Measurements from ENCODE around the gene CLIP3. TPM values are rescaled to one million over a fixed set of nuclear protein-coding genes. Genes with fewer than 3 reads are reported as not detected.
A peak's percentile ranks its signal among the peaks of the same experiment; 100 is the strongest.
"Not testable (repeated sequence)": the region's sequence is repeated elsewhere in the genome, so short reads cannot be mapped to it uniquely, and the experiment has no call there.

The CLIP3 gene, protein sequence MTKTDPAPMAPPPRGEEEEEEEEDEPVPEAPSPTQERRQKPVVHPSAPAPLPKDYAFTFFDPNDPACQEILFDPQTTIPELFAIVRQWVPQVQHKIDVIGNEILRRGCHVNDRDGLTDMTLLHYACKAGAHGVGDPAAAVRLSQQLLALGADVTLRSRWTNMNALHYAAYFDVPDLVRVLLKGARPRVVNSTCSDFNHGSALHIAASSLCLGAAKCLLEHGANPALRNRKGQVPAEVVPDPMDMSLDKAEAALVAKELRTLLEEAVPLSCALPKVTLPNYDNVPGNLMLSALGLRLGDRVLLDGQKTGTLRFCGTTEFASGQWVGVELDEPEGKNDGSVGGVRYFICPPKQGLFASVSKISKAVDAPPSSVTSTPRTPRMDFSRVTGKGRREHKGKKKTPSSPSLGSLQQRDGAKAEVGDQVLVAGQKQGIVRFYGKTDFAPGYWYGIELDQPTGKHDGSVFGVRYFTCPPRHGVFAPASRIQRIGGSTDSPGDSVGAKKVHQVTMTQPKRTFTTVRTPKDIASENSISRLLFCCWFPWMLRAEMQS
- total RNA-seq, result 1.3 TPM

DNA sequence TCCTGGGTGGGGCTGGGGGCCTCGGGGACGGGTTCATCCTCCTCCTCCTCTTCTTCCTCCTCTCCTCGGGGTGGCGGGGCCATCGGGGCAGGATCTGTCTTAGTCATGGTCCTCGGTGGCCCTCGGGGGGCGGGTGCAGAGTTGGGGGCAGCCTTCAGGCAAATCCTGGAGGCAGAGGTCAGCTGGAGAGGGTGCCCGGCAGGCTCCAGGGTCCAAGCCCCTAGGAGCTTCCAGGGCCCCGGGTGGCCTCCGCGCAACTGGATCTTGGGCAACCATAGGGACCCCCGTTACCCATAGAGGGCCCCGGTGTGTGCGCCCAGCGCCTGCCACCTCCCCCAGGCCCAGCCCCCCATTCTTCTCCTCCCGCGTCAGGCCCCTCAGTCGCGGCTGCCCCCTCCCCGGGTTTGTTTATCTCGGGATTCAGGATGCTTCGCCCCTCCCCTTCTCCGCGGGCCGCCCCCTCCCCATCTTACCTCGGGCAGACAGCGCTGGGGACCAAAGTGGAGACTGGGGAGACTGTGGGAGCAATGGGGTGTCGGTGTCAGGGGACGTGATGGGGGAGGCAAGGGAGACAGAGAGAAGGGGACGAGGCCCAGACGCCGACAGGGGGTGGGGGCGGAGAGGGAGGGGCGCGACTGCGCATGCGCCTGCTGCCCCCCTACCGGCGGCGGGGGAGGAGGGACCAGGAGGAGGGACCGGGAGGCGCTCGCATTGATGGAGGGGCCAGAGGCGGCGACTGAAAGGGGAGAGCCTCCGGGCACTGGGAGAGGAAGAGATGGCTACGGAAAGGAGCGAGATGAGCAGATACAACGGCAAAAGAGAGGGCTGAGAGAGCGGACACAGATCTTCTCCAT, at the start of gene CLIP3:
Gene CLIP3 (minus strand): TSS at position 623 of the 854 bp plus-strand sequence. CDS start 516 bp downstream, at position 107.
- DNase-seq (ENCODE audit: low spot score) (no peak), ATAC-seq (peak; percentile 24)

DNA sequence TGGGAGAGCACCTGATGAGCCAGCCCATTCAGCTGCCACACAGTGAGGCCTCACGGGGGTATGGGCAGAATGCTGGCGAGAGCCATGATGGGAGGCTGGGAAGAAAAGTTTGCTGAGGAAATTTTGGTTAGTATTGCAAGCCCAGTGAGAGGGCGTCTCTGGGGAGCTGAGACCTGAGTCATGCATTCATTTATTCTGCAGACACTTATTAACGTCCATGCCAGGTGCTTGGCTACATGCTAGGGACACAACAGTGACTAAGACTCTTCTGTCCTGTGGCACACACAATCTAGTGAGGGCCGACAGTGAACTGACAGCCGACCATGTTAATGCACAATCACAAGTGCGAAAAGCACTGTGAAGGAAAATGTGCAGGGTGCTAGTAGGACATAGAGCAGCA, 49.2 kb upstream of the CLIP3 start:
- ATAC-seq (no peak), DNase-seq (ENCODE audit: low spot score) (no peak)

DNA sequence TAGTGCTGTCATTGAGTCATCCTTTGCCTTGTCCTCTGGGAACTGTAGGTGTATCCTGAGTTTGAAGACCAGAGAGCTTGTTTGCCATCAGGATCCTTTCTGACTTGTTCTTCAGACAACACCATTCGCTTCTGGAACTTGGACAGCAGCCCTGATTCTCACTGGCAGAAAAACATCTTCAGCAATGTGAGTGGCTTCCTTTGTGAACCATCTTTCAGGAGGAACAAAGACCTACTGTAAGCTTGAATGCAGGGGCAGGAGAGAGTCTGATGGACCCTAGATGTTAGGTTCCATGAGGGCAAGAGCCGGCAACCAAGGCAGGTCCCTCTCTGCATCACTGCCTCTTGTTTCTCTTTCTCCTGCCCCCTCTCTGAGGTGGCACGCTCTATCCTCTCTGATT, 48.7 kb upstream of the CLIP3 start:
- DNase-seq (ENCODE audit: low spot score) (no peak), ATAC-seq (no peak)

DNA sequence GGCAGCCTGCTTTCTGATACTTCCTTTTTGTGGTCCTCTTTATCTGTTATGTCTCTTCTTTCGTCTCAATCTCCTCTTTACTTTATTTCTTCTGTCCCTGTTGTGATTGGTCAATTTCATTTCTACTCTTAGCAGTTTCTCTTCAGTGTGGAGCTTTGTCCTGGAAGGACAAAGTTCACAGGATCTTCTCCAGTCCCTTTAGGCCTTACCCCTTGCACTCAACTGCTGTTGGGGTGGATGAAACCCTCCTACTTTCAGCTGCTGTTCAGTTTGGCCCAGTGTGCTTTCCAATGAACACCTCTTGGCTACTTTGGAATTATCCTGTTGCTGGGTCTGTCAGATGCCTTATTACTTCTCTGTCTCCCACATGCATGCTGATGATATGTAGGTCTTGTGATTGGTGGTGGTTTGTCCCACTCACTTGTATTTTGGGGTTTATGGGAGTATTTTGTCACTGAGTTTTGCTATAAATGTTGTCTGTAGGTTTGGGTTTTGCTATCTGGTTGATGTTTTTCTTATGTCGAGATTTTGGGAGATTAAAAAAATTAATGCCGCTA, 46.8 kb upstream of the CLIP3 start:
- ATAC-seq, result no peak
- no peak for DNase-seq (ENCODE audit: low spot score)

DNA sequence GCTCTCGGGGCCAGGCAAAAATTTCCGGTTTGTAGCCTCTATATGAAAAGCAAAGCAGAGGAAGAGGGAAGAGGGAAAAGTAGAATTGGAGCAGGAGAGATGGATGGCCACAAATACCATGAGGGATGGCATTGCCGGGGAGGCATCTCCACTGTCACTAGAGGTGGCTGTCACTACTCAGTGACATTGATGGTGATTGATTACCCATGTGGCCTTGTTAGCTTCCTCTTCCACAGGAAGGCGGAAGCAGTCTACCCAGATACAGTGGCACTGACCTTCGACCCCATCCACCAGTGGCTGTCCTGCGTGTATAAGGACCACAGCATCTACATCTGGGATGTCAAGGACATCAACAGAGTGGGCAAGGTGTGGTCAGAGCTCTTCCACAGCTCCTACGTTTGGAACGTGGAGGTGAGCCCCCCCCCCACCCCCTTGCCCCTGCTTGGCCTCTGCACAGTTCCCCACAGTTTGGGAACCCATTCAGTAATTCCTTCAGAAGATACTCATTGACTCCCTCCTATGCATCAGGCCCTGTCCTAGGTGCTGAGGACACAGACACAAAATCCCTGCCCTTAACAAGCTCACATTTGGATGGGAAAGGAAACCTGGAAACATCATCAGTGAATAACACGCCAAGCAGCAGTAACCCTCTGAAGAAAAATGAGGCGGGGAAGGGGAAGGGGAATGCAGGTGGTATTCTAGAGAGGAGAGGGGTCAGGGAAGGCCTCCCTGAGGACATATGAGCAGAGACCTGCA, 40.6 kb upstream of the CLIP3 start:
- ATAC-seq, result no peak
- no peak for DNase-seq (ENCODE audit: low spot score)

DNA sequence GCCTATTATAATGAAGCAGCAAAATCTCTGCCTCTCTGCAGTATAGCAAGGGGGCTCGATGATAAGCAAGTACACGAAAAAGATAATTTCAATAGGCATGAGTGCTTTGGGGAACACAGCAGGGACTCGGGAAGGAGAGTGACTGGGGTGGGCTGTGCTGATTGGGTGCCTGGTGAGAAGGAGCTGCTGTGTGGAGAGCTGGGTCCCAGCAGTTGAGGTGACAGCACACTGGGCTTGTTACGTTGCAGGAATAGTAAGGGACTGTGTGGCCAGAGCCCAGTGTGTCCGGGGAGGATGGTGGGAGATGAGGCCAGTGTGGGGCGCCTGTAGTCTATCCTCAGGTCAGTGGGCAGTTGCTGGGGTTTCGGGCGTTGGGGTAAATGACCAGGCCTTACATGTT, 39.4 kb upstream of the CLIP3 start:
- DNase-seq (ENCODE audit: low spot score), result no peak
- ATAC-seq, result no peak

DNA sequence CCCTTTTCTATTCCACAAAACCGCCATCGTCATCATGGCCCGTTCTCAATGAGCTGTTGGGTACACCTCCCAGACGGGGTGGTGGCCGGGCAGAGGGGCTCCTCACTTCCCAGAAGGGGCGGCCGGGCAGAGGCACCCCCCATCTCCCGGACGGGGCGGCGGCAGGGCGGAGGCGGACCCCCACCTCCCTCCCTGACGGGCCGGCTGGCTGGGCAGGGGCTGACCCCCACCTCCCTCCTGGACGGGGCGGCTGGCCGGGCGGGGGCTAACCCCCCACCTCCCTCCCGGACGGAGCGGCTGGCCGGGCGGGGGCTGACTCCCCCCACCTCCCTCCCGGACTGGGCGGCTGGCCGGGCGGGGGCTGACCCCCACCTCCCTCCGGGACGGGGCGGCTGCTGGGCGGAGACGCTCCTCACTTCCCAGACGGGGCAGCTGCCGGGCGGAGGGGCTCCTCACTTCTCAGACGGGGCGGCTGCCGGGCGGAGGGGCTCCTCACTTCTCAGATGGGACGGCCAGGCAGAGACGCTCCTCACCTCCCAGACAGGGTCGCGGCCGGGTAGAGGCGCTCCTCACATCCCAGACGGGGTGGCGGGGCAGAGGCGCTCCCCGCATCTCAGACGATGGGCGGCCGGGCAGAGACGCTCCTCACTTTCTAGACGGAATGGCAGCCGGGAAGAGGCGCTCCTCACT, 36.3 kb upstream of the CLIP3 start:
- not testable (repeated sequence) for DNase-seq (ENCODE audit: low spot score); ATAC-seq

DNA sequence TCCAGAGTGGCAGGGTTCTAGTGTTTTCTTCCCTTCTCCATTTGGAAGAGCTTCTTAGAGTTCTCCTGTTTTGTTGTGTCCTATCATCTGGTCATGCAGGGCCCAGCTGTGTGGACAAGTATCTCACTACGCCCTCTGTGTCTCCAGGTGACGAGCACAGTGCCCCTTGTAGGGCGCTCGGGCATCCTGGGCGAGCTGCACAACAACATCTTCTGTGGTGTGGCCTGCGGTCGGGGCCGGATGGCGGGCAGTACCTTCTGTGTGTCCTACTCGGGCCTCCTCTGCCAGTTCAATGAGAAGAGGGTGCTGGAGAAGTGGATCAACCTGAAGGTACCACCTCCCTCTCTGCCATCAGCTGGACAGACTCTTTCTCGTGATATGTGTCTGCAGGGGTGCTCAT, 35.0 kb upstream of the CLIP3 start:
- DNase-seq (ENCODE audit: low spot score), result no peak
- ATAC-seq, result no peak

DNA sequence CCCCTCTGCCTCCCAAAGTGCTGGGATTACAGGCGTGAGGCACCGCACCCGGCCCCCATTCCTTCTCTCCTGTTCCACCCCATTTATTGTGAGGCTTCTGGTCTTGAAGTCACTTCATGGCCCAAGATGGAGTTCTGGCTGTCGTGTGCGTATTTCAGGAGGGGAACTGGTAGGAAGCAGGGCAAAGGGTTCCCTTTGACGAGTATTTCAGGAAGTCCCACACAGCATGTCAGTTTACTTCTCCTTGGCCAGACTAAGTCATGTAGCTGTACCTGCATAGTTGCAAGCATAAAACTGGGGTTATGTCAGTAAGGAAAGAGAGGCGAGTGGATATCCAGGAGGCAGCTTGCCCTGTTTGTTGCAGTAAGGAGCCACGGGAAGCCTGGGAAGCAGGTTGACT, 32.2 kb upstream of the CLIP3 start:
- ATAC-seq, result no peak

DNA sequence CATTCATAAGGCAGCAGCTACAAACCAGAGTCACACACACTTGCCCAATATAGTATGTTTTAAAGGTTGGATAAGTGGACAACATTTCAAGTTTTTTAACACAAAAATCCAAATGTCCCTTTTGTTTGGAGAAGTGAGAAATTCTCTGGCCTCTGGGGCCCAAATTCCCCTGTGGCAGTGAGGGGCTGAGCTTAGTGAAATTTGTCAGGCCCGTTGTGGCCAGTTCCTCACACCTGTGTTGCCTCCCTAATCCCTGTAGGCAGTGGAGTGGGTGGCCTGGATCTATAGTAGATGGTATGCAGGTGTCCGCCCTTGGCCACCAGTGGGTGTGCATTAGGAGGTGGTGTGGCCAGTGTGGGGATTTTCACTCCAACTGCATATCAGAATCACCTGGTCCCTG, 28.7 kb upstream of the CLIP3 start:
- ATAC-seq (no peak), DNase-seq (ENCODE audit: low spot score) (no peak)

More for the DNA sequence above, 32.2 kb upstream of the CLIP3 start:
- DNase-seq (ENCODE audit: low spot score), result no peak

DNA sequence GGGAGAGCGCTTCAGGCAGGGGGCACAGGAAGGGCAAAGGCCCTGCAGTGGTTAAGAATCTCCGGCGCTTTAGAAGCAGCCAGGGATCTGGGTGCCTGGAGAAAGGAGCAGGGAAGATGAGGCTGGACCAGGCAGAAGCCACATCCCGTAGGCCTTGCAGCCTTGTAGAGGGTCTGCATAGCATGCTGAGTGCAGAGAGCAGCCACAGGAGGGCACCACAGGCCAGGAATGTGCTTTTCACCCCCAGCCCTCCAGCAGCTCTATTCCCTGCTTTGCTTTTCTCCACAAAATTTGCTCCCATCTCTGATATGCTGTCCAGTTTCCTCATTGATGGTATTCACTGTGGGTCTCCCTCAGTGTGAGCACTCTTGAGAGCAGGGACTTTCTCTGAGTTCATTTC, 27.8 kb upstream of the CLIP3 start:
- DNase-seq (ENCODE audit: low spot score), result no peak
- ATAC-seq, result peak; percentile 74

DNA sequence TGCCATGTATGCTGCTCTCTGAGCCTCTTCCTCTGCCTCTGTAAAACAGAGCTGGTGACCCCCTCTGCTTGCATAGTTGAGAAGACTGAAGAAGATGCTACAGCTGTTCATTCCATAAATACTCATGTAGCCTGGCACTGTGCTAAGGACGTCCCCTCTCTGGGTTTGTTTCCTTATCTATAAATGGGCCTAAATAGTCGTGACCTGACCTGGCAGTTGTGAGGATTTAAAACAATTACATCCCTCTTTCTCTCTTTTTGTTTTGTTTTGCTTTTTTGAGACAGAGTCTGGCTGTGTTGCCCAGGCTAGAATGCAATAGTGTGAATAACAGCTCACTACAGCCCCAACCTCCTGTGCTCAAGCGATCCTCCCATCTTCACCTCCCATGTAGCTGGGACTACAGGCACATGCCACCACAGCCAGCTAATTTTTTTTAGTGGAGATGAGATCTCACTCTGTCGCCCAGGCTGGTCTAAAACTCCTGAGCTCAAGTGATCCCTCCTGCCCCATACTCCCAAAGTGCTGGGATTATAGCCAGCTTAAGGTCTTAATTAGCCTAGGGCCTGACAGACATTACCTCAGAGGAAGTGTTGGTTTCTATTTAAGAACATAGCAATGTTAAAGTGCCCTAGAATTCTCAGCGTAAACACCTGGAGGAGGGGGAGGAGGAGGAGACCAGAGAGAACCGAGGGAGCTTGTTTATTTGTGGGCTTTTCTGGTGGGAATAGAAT, 26.7 kb upstream of the CLIP3 start:
- no peak for DNase-seq (ENCODE audit: low spot score)

DNA sequence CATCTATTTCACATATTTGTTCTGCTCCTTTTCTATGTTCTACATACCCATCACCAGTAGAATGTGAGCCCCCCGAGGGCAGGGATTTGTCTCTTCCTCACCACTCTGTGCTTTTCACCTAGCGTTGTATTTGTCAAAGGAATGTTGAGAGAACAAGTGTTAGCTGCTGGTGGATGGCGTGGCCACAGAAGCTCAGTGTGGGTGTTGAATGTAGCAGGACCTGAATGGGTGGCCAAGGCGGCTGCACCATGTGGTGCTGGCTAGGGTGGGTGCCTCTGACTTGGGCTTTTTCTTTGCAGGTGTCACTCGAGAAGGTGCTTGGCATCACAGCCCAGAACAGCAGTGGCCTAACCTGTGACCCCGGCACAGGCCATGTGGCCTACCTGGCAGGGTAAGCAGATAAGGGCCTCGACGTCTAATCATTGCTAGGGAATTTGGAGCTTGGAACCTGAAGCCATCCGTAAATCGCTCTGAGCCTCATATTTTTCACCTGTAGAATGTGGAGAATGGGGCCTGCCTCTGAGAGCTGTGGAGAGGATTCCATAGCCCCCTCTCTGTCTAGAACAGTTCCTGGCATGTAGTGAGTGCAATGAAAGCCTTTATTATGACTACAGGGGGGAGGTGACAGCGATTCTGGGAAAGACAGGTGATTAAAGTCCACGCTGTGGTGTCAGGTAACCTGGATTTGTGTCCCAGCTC, 26.0 kb upstream of the CLIP3 start:
- DNase-seq (ENCODE audit: low spot score) (peak; percentile 59), ATAC-seq (peak; percentile 9)

More for the DNA sequence above, 26.7 kb upstream of the CLIP3 start:
- no peak for ATAC-seq

DNA sequence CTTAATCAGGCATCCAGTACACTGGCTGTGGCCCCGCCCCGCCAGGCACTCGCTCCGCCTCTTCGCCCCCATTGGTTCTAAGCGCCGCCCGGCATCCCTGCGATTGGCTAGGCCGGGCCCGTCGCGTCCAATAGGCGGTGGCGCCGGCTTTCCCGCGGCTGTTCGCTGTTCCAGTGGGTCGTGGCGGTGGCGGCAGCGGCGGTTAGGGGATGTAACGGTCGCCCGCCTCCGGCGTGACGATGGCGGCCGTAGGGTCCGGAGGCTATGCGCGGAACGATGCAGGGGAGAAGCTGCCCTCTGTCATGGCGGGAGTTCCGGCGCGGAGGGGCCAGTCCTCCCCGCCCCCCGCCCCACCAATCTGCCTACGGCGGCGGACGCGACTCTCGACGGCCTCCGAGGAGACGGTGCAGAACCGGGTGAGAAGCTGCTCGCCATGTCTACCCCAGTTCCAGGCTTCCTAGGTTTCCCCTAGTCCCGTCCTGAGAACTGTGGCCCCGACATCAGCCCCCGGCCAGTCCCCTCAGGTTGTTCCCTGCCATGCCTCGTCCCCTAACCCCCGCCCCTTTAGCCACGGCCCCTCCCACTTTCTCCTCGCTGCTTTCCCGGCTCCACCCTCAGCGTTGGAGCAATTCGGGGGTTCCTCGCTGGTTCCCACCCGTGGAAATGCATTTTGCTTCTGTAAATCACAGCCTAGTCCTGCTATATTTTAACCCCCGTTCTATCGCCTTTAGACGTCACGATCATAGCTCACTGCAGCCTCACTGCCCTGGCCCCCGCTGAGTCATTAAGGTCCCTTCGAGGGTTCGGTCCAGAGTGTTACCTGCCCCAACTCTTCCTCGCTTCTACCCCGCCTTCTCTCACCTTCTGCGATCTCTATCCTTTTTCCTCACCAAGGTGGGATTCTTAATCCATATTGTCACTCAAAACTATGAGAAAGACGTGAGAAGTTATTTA, 22.3 kb upstream of the CLIP3 start, which contains the start of gene WDR62:
Gene WDR62 (plus strand): TSS at position 165 of the 954 bp plus-strand sequence. CDS start 75 bp downstream, at position 240.
- DNase-seq (ENCODE audit: low spot score) (peak; percentile 94), ATAC-seq (peak; percentile 83)

DNA sequence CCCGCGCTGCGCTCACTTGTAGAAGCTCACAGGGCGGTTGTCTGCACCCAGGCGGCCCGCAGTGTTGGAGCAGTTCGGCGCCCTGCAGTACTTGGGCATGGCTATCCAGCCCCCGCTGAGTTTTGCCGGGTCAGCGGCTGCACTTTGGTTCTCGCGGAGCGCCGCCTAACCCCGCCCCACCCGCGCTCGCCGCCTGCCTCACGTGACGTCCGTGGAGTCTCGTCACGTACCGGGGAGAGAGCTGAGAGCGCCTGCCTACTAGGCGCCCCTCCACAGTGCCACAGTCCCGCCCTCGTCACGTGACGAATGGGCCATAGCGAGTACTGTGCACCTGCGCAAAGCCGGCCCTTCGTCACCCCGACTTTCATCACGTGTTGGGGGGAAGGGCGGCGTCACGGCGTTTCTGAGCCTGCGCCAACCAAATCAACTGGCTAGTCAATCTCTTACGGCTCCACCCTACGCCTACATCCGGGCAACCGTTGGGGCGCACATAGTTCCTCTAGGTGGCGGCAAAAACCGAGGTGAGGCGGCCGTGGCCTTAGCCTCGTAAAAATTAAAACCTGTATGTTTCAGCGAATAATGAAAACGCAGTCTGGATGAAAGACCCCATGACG, 21.6 kb upstream of the CLIP3 start, which contains the start of gene THAP8:
Gene THAP8 (minus strand): TSS at position 167 of the 614 bp plus-strand sequence. CDS start 68 bp downstream, at position 99.
- ATAC-seq, result peak; percentile 87
- DNase-seq (ENCODE audit: low spot score), result peak; percentile 100

DNA sequence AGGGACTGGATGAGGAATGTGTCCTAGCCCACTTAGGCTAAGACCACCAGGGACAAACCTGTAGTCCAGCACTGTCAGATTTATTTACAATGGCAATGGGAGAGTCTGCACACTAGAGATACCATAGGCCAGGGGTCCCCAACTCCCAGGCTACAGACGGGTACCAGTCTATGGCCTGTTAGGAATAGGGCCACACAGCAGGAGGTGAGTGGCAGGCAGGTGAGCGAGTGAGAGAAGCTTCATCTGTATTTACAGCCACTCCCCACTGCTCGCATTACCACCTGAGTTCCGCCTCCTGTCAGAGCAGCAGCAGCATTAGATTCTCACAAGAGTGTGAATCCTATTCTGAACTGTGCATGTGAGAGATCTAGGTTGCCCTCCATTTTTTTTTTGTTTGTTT, 19.0 kb upstream of the CLIP3 start:
- ATAC-seq (no peak), DNase-seq (ENCODE audit: low spot score) (no peak)

DNA sequence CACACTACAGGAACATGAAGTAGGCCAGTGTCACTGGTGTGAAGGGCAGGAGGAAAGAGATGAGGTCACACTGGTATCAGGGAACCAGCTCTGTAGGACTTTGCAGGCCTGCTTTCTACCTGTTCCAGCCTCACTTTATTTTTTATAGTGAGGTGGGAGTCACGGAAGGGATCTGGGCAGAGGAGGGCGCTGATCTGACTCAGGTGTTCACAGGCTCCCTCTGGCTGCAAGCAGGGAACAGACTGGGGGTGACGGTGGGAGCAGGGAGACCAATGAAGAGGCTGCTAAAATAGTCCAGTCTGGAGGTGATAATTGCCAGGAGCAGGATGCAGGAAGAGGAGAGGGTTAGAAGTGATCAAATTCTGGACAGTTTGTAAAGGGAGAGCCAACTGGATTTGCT, 18.6 kb upstream of the CLIP3 start:
- ATAC-seq (no peak), DNase-seq (ENCODE audit: low spot score) (no peak)

Data from left lobe of liver (tissue), 2 donors.